ENCODE results near the gene COL11A2. TPM values are rescaled to one million over a fixed set of nuclear protein-coding genes. Genes with fewer than 3 reads are reported as not detected.
A peak's percentile ranks its signal among the peaks of the same experiment; 100 is the strongest.

The COL11A2 gene
- total and polyA plus RNA-seq, 7 donors, result 0.16 to 1.4 (median 0.50) TPM; not detected in 3

- 75 to 83% methylated on average over 9 of the region's 9 CpGs for WGBS, 2 donors
- intact Hi-C loops (cut with DNase I), result no loop called here
- H3K27ac ChIP-seq, result no peak overlapping the region
- H3K36me3 ChIP-seq, result peaks cover 0 to 12% (median 1%) of the 10 kb centered on the region in 4 donors
- no peak overlapping the region for H3K4me3 ChIP-seq
- H3K9me3 ChIP-seq, result no peaks in the 10 kb centered on the region
- H3K27me3 ChIP-seq, result no peaks in the 10 kb centered on the region
- DNase-seq, result peak; percentile 51
- no peak for TF ChIP-seq EP300 (IDR thresholded peaks at IDR 0.05)
- TF ChIP-seq POLR2A (IDR thresholded peaks at IDR 0.05), result no peak
- no peak for TF ChIP-seq CTCF (IDR thresholded peaks at IDR 0.05)
- no peak for TF ChIP-seq POLR2AphosphoS5 (IDR thresholded peaks at IDR 0.05)
- H3K4me1 ChIP-seq, result peaks cover 0 to 20% (median 16%) of the 10 kb centered on the region in 4 donors
Measured at GRCh38 chr6:33215271-33216116, 23.2 kb upstream of the COL11A2 start.

GRCh38 chr6:33213989-33214335 is 21.7 kb upstream of the COL11A2 start:
- TF ChIP-seq POLR2AphosphoS5 (IDR thresholded peaks at IDR 0.05) (peak in 1 of 4 donors; percentile 2), CTCF (IDR thresholded peaks at IDR 0.05) (no peak)
- WGBS, 2 donors, result 17 to 18% methylated on average over 9 of the region's 9 CpGs
- H3K4me1 ChIP-seq, result peaks cover 0 to 25% (median 18%) of the 10 kb centered on the region in 4 donors
- peak overlapping the region in 3 of 4 donors; percentile 41 to 63 (median 57) for H3K27ac ChIP-seq
- intact Hi-C loops (cut with DNase I), result no loop called here
- H3K9me3 ChIP-seq, result no peaks in the 10 kb centered on the region
- peaks cover 4 to 26% (median 6%) of the 10 kb centered on the region in 4 donors for H3K36me3 ChIP-seq
- H3K4me3 ChIP-seq, result peak overlapping the region; percentile 22 to 55 (median 48)
- no peaks in the 10 kb centered on the region for H3K27me3 ChIP-seq
- no peak for DNase-seq

- Histone ChIP-seq H3K27ac (peak overlapping the region in 3 of 4 donors; percentile 41 to 63 (median 57)), H3K36me3 (peaks cover 4 to 26% (median 6%) of the 10 kb centered on the region in 4 donors), H3K4me3 (peak overlapping the region; percentile 22 to 55 (median 48)), H3K9me3 (no peaks in the 10 kb centered on the region), H3K4me1 (peaks cover 0 to 27% (median 21%) of the 10 kb centered on the region in 4 donors), H3K27me3 (no peaks in the 10 kb centered on the region)
- no peak for TF ChIP-seq POLR2A (IDR thresholded peaks at IDR 0.05)
- peak in 2 of 4 donors; percentile 4 to 15 for TF ChIP-seq POLR2AphosphoS5 (IDR thresholded peaks at IDR 0.05)
- TF ChIP-seq CTCF (IDR thresholded peaks at IDR 0.05), result no peak
- intact Hi-C loops (cut with DNase I), result no loop called here
- WGBS, 2 donors, result 1% methylated on average over 43 of the region's 43 CpGs
- no peak for DNase-seq
Measured at GRCh38 chr6:33213166-33213988, 21.1 kb upstream of the COL11A2 start.

- DNase-seq, result no peak
- TF ChIP-seq POLR2AphosphoS5 (IDR thresholded peaks at IDR 0.05) (no peak), CTCF (IDR thresholded peaks at IDR 0.05) (no peak), POLR2A (IDR thresholded peaks at IDR 0.05) (no peak), EP300 (IDR thresholded peaks at IDR 0.05) (no peak)
- Histone ChIP-seq H3K36me3 (peaks cover 4 to 26% (median 6%) of the 10 kb centered on the region in 4 donors), H3K27me3 (no peaks in the 10 kb centered on the region), H3K4me3 (peak overlapping the region; percentile 22 to 55 (median 48)), H3K9me3 (no peaks in the 10 kb centered on the region), H3K4me1 (peaks cover 0 to 27% (median 22%) of the 10 kb centered on the region in 4 donors), H3K27ac (peak overlapping the region in 3 of 4 donors; percentile 41 to 63 (median 57))
- intact Hi-C loops (cut with DNase I), result no loop called here
- 8 to 12% methylated on average over 6 of the region's 6 CpGs for WGBS, 2 donors
Measured at GRCh38 chr6:33212857-33213165, 20.5 kb upstream of the COL11A2 start.
